Right atrium auricular region (tissue), 2 donors: ENCODE measurements around the gene MVB12A. TPM values are rescaled to one million over a fixed set of nuclear protein-coding genes. Genes with fewer than 3 reads are reported as not detected.

ENCODE experiments used
- DNase-seq: peaks from one replicate; pipeline ENCODE4 v3.0.0-alpha.2; 2019; ENCODE audit warnings: low spot score
- H3K27ac ChIP-seq, 2 donors: fragments of 200-600 bp; sonication (generic); 1 replicate in 1 of 2; 2 replicates in 1 of 2; pipeline ENCODE4 v1.5.1; 2016 to 2019
- H3K27me3 ChIP-seq, 2 donors: fragments of 200-600 bp; sonication (generic); one replicate each; pipeline versions ENCODE4 v1.5.1 to v1.6.0; 2017 to 2019
- H3K36me3 ChIP-seq: fragments of 200-600 bp; sonication (generic); one replicate; pipeline ENCODE4 v1.5.1; 2016
- H3K4me1 ChIP-seq, 2 donors: fragments of 200-600 bp; sonication (generic); one replicate each; pipeline versions ENCODE4 v1.5.1 to v1.6.0; 2017 to 2019
- H3K4me3 ChIP-seq, 2 donors: fragments of 200-600 bp; sonication (generic); 1 replicate in 1 of 2; 2 replicates in 1 of 2; pipeline ENCODE4 v1.5.1; 2017 to 2019; ENCODE audit warnings: mild to moderate bottlenecking in 1 of 2, moderate library complexity in 1 of 2
- H3K9me3 ChIP-seq, 2 donors: fragments of 200-600 bp; sonication (generic); one replicate each; pipeline ENCODE4 v1.5.1; 2019
- CTCF ChIP-seq, 2 donors: fragments of 200-600 bp; sonication (generic); IDR thresholded peaks; one replicate each; pipeline ENCODE4 v1.5.1; 2019; ENCODE audit warnings: antibody characterized with exemption in 2 of 2
- total RNA-seq, 2 donors: library from RNA; depleted of rRNA; stranded (reverse); fragments of >200 nt; gene quantifications; one replicate each; pipeline ENCODE4 v1.1.0, GENCODE V29; 2016

Gene MVB12A
- total RNA-seq, 2 donors from 2014 or later: 24.8 to 39.0 TPM

GRCh38 chr19:17429641-17430113 is 9.8 kb downstream of the MVB12A start:
- H3K27me3 ChIP-seq: no peaks in the 10 kb centered on the region
- no peak overlapping the region for H3K27ac ChIP-seq
- TF ChIP-seq CTCF (IDR thresholded peaks at IDR 0.05): no peak
- H3K36me3 ChIP-seq: no peaks in the 10 kb centered on the region
- H3K4me1 ChIP-seq: peaks cover 0 to 6% of the 10 kb centered on the region in 2 donors
- no peak for DNase-seq
- no peaks in the 10 kb centered on the region for H3K9me3 ChIP-seq
- no peak overlapping the region for H3K4me3 ChIP-seq

GRCh38 chr19:17431417-17431816 is 11.6 kb downstream of the MVB12A start:
- Histone ChIP-seq H3K4me3 (no peak overlapping the region), H3K9me3 (no peaks in the 10 kb centered on the region), H3K36me3 (no peaks in the 10 kb centered on the region), H3K27ac (no peak overlapping the region), H3K4me1 (no peaks in the 10 kb centered on the region), H3K27me3 (no peaks in the 10 kb centered on the region)
- no peak for TF ChIP-seq CTCF (IDR thresholded peaks at IDR 0.05)
- no peak for DNase-seq

- H3K4me3 ChIP-seq: no peak overlapping the region
- H3K27me3 ChIP-seq: no peaks in the 10 kb centered on the region
- H3K4me1 ChIP-seq: no peaks in the 10 kb centered on the region
- no peak for DNase-seq
- no peaks in the 10 kb centered on the region for H3K9me3 ChIP-seq
- no peak overlapping the region for H3K27ac ChIP-seq
- no peak for TF ChIP-seq CTCF (IDR thresholded peaks at IDR 0.05)
- H3K36me3 ChIP-seq: no peaks in the 10 kb centered on the region
These were observed 15.4 kb downstream of the MVB12A start for GRCh38 chr19:17435218-17435617.

GRCh38 chr19:17436094-17436873 is 16.4 kb downstream of the MVB12A start:
- Histone ChIP-seq H3K36me3 (no peaks in the 10 kb centered on the region), H3K4me1 (no peaks in the 10 kb centered on the region), H3K9me3 (no peaks in the 10 kb centered on the region), H3K4me3 (no peak overlapping the region), H3K27ac (no peak overlapping the region), H3K27me3 (no peaks in the 10 kb centered on the region)
- TF ChIP-seq CTCF (IDR thresholded peaks at IDR 0.05): no peak
- no peak for DNase-seq

GRCh38 chr19:17436874-17437267 is 17.0 kb downstream of the MVB12A start:
- Histone ChIP-seq H3K9me3 (no peaks in the 10 kb centered on the region), H3K36me3 (no peaks in the 10 kb centered on the region), H3K4me1 (no peaks in the 10 kb centered on the region), H3K27ac (no peak overlapping the region), H3K27me3 (no peaks in the 10 kb centered on the region), H3K4me3 (no peak overlapping the region)
- TF ChIP-seq CTCF (IDR thresholded peaks at IDR 0.05): no peak
- DNase-seq: no peak
